GM23338 (cell line): Measurements from ENCODE around the gene FASN. TPM values are rescaled to one million over a fixed set of nuclear protein-coding genes. Genes with fewer than 3 reads are reported as not detected.

Experiments used
- ATAC-seq: fragments of 200-7000 bp; cut with Tn5 transposase; 3 replicates; pipeline ENCODE4 v1.9.1; 2020
- DNase-seq: peaks from one replicate; pipeline ENCODE4 v3.0.0-alpha.2; 2015; ENCODE audit warnings: low spot score
- H2AFZ ChIP-seq: fragments of 200-600 bp; sonication (generic); 2 replicates; pipeline ENCODE4 v1.8.0; 2016; ENCODE audit warnings: antibody characterized with exemption, mild to moderate bottlenecking, moderate library complexity
- H3F3A ChIP-seq: fragments of 200-600 bp; sonication (generic); replicated peaks from 2 replicates; pipeline ENCODE4 v1.8.0; 2017; ENCODE audit warnings: antibody characterized with exemption, mixed run types, low read depth
- H3K27ac ChIP-seq: fragments of 200-600 bp; sonication (generic); 2 replicates; pipeline ENCODE4 v1.6.1; 2016; ENCODE audit warnings: low read depth
- H3K27me3 ChIP-seq: fragments of 200-600 bp; sonication (generic); 2 replicates; pipeline ENCODE4 v1.8.0; 2016; ENCODE audit warnings: mild to moderate bottlenecking, mixed run types, moderate library complexity; ENCODE audit not compliant: insufficient read depth
- H3K36me3 ChIP-seq: fragments of 200-600 bp; sonication (generic); 2 replicates; pipeline ENCODE4 v1.8.0; 2016; ENCODE audit warnings: mild to moderate bottlenecking; ENCODE audit not compliant: insufficient read depth
- H3K4me1 ChIP-seq: fragments of 200-600 bp; sonication (generic); 2 replicates; pipeline ENCODE4 v1.8.0; 2016; ENCODE audit warnings: mild to moderate bottlenecking, moderate library complexity; ENCODE audit not compliant: insufficient read depth
- H3K4me2 ChIP-seq: fragments of 200-600 bp; sonication (generic); 2 replicates; pipeline ENCODE4 v1.7.1; 2017; ENCODE audit warnings: mixed run types
- H3K4me3 ChIP-seq: fragments of 200-600 bp; sonication (generic); 2 replicates; pipeline ENCODE4 v1.6.1; 2016; ENCODE audit warnings: mixed run types
- H3K79me2 ChIP-seq: fragments of 200-600 bp; sonication (generic); replicated peaks from 2 replicates; pipeline ENCODE4 v1.8.0; 2017; ENCODE audit warnings: mild to moderate bottlenecking; ENCODE audit not compliant: insufficient read depth
- H3K9me2 ChIP-seq: fragments of 200-600 bp; sonication (generic); 2 replicates; pipeline ENCODE4 v1.8.0; 2017; ENCODE audit not compliant: insufficient read depth
- H4K20me1 ChIP-seq: fragments of 200-600 bp; sonication (generic); replicated peaks from 2 replicates; pipeline ENCODE4 v1.8.0; 2017; ENCODE audit warnings: mild to moderate bottlenecking; ENCODE audit not compliant: insufficient read depth
- H3K27ac Mint-ChIP-seq: 2 replicates; pipeline ENCODE4 v1.8.0; 2020; ENCODE audit warnings: inconsistent platforms, mild to moderate bottlenecking, moderate library complexity, mixed read lengths
- H3K27me3 Mint-ChIP-seq: 3 replicates; pipeline ENCODE4 v1.8.0; 2022; ENCODE audit warnings: low read depth, mild to moderate bottlenecking, moderate library complexity, mixed read lengths, inconsistent platforms; ENCODE audit not compliant: insufficient read depth, poor library complexity
- H3K36me3 Mint-ChIP-seq: 3 replicates; pipeline ENCODE4 v1.8.0; 2021; ENCODE audit warnings: low read depth, mild to moderate bottlenecking, inconsistent platforms, moderate library complexity, mixed read lengths
- H3K4me1 Mint-ChIP-seq: 3 replicates; pipeline ENCODE4 v1.8.0; 2020; ENCODE audit warnings: mild to moderate bottlenecking, inconsistent platforms, mixed read lengths
- H3K4me3 Mint-ChIP-seq: 3 replicates; pipeline ENCODE4 v1.8.0; 2021; ENCODE audit warnings: moderate library complexity, mild to moderate bottlenecking, inconsistent platforms, mixed read lengths
- H3K9me3 Mint-ChIP-seq: 3 replicates; pipeline ENCODE4 v1.8.0; 2020; ENCODE audit warnings: moderate library complexity, mild to moderate bottlenecking, inconsistent platforms, mixed read lengths
- CREB1 ChIP-seq: fragments of 250-450 bp; sonication (Bioruptor Pico); IDR thresholded peaks from 2 replicates; pipeline ENCODE4 v1.5.0; 2020; ENCODE audit warnings: low read depth, mild to moderate bottlenecking, moderate library complexity
- CTCF ChIP-seq, 2 experiments: fragments of 200-600 bp in 1 of 2; sonication (generic) in 1 of 2; conservative IDR thresholded peaks; 2 replicates each; pipeline versions ENCODE4 v1.5.1 to v1.6.1; 2016 to 2017; ENCODE audit warnings: antibody characterized with exemption in 2 of 2, low read depth in 2 of 2, mild to moderate bottlenecking in 2 of 2, moderate library complexity in 1 of 2
- ETS1 ChIP-seq: IDR thresholded peaks from 2 replicates; pipeline ENCODE4 v1.6.1; 2016; ENCODE audit warnings: antibody characterized with exemption
- EZH2 ChIP-seq: fragments of 200-600 bp; sonication (generic); IDR thresholded peaks from one replicate; pipeline ENCODE4 v1.8.0; 2017; ENCODE audit warnings: antibody characterized with exemption, mild to moderate bottlenecking, low read depth; ENCODE audit not compliant: unreplicated experiment
- EZH2phosphoT487 ChIP-seq: fragments of 200-600 bp; sonication (generic); IDR thresholded peaks from one replicate; pipeline ENCODE4 v1.8.1; 2018; ENCODE audit warnings: antibody characterized with exemption; ENCODE audit not compliant: unreplicated experiment
- JUNB ChIP-seq: IDR thresholded peaks from one replicate; pipeline ENCODE4 v1.6.1; 2016; ENCODE audit warnings: antibody characterized with exemption; ENCODE audit not compliant: unreplicated experiment
- NANOG ChIP-seq: IDR thresholded peaks from 2 replicates; pipeline ENCODE4 v1.6.1; 2016; ENCODE audit warnings: antibody characterized with exemption, borderline replicate concordance
- POLR2AphosphoS5 ChIP-seq: IDR thresholded peaks from 2 replicates; pipeline ENCODE4 v1.6.1; 2016; ENCODE audit warnings: antibody characterized with exemption, low read depth
- REST ChIP-seq: IDR thresholded peaks from one replicate; pipeline ENCODE4 v1.6.1; 2018; ENCODE audit warnings: antibody characterized with exemption; ENCODE audit not compliant: unreplicated experiment
- STAT1 ChIP-seq: IDR thresholded peaks from one replicate; pipeline ENCODE4 v1.6.1; 2016; ENCODE audit warnings: antibody characterized with exemption; ENCODE audit not compliant: unreplicated experiment
- ZNF114 ChIP-seq: fragments of 250-450 bp; sonication (Bioruptor Pico); IDR thresholded peaks from 2 replicates; pipeline ENCODE4 v1.5.0; 2020; ENCODE audit warnings: mild to moderate bottlenecking, moderate library complexity
- ZNF331 ChIP-seq: fragments of 250-450 bp; sonication (Bioruptor Pico); IDR thresholded peaks from 2 replicates; pipeline ENCODE4 v1.5.0; 2020; ENCODE audit warnings: low read depth, mild to moderate bottlenecking, moderate library complexity
- ZNF462 ChIP-seq: fragments of 250-450 bp; sonication (Bioruptor Pico); IDR thresholded peaks from 2 replicates; pipeline ENCODE4 v1.5.0; 2020; ENCODE audit warnings: mild to moderate bottlenecking, moderate library complexity
- polyA plus RNA-seq: library from polyadenylated mRNA; unstranded; fragments of >200 nt; fragmentation: Nextera tagmentation; extraction: Ambion mirVana; gene quantifications from 2 replicates; pipeline ENCODE4 v1.2.1, GENCODE V29; 2016
- total RNA-seq: library from RNA; depleted of rRNA; stranded (reverse); fragments of >200 nt; shearing (Covaris generic); gene quantifications from 2 replicates; pipeline ENCODE4 v1.2.3, GENCODE V29; 2014

Gene FASN
- total and polyA plus RNA-seq, 2 experiments from 2014 or later: 120 to 849 TPM

GRCh38 chr17:82055023-82055964, 42.7 kb downstream of the FASN start:
- Histone ChIP-seq H3K79me2 (peaks cover 9% of the 10 kb centered on the region; the same call in 1 of the 2 replicates), H3K4me3 (no peak overlapping the region), H3K27me3 (no peaks in the 10 kb centered on the region), H3K9me2 (no peaks in the 10 kb centered on the region), H3F3A (peaks cover 9% of the 10 kb centered on the region; the same call in 1 of the 2 replicates), H2AFZ (no peak overlapping the region), H3K27ac (no peak overlapping the region), H3K4me1 (no peaks in the 10 kb centered on the region), H4K20me1 (peaks cover 8% of the 10 kb centered on the region; the same call in 1 of the 2 replicates), H3K4me2 (no peak overlapping the region), H3K36me3 (peaks cover 4% of the 10 kb centered on the region; the same call in 1 of the 2 replicates)
- Mint-ChIP-seq H3K4me3 (no peak overlapping the region), H3K27me3 (peaks cover 16% of the 10 kb centered on the region), H3K9me3 (no peaks in the 10 kb centered on the region), H3K36me3 (peaks cover 22% of the 10 kb centered on the region), H3K4me1 (no peaks in the 10 kb centered on the region; the same call in 2 of the 3 replicates), H3K27ac (no peak overlapping the region)
- DNase-seq: no peak
- TF ChIP-seq ZNF114 (CRISPR knock-in tag) (no peak), CREB1 (no peak), REST (no peak), CTCF (conservative IDR thresholded peaks at IDR 0.05; ENCODE audit: low read depth in 2 of 2) (no peak), ZNF462 (CRISPR knock-in tag) (no peak), POLR2AphosphoS5 (no peak), ETS1 (no peak), JUNB (no peak), ZNF331 (CRISPR knock-in tag) (no peak), EZH2 (no peak), NANOG (no peak), STAT1 (no peak), EZH2phosphoT487 (no peak)
- no peak for ATAC-seq
